Measurements from ENCODE around the gene USP14. TPM values are rescaled to one million over a fixed set of nuclear protein-coding genes. Genes with fewer than 3 reads are reported as not detected.
"Not testable (repeated sequence)": the region's sequence is repeated elsewhere in the genome, so short reads cannot be mapped to it uniquely, and the experiment has no call there.

The USP14 gene
- total and polyA plus RNA-seq, 2 donors (not counting 3 experiments of a cell fraction or from before 2014, with no cell fraction given) = 13.2 to 98.4 TPM

DNA sequence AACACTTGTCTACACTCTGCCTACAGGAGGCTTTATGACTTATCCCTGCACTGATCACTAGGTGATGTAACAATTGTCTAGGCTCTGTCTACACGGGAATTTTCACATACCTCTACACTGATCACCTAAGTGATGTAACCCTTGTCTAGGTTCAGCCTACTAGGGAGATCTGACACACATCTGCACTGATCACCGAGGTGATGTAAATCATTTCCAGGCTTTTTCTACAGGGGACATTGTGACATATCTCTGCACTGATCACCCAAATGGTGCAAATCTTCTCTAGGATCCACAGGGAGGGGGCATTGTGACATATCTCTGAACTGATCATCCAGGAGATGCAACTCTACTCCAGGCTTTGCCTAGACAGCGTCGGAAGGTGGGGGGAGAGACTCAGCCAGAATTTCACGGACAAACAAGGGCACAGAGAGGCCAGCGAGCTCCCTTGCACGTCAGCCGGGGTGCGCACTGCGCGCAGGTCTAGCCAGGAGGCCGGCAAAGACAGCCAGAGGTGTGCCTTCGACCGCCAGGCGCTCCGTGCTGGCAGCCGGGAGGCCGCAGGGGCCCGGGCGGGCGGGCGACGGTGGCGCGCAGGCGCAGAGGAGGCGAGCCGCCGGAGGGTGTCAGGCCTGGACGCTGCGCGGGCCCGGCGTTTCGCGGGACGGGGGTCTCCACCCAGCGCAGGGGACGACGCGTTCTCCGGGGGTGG is 46.9 kb upstream of the USP14 start:
- Histone ChIP-seq H4K20me1 (replicated peaks; ENCODE audit: control insufficient read depth, extremely low read depth, insufficient read depth, low read length) (no peaks in the 10 kb centered on the region), H3K4me2 (ENCODE audit: insufficient read depth, low read length) (peak overlapping the region; percentile 24), H3K4me3 (replicated peaks in 1 of 3; ENCODE audit: insufficient read depth in 1 of 3, low read depth in 1 of 3, low read length in 3 of 3) (peak overlapping the region in 1 of 3 experiments; percentile 24), H3K27me3 (ENCODE audit: control insufficient read depth in 2 of 2, insufficient read depth in 2 of 2, low read length in 2 of 2) (no peaks in the 10 kb centered on the region), H3K27ac (ENCODE audit: insufficient read depth, low read depth, low read length) (no peak overlapping the region), H3K36me3 (ENCODE audit: control insufficient read depth in 2 of 2, extremely low read depth in 1 of 2, insufficient read depth in 2 of 2, low read length in 2 of 2) (no peaks in the 10 kb centered on the region), H3K9me1 (replicated peaks; ENCODE audit: control insufficient read depth, extremely low read depth, insufficient read depth, low read length) (no peaks in the 10 kb centered on the region), H3K79me2 (ENCODE audit: control insufficient read depth, insufficient read depth, low read length) (no peaks in the 10 kb centered on the region), H3K9me3 (replicated peaks; ENCODE audit: control insufficient read depth, insufficient read depth, low read length) (peaks cover 3% of the 10 kb centered on the region), H3K9ac (replicated peaks; ENCODE audit: extremely low read depth, insufficient read depth, low read length) (no peak overlapping the region), H3K4me1 (ENCODE audit: control insufficient read depth, extremely low read depth, insufficient read depth, low read length) (peaks cover 3% of the 10 kb centered on the region), H2AFZ (ENCODE audit: low read depth, low read length) (peak overlapping the region; percentile 97)
- POLR2A ChIA-PET = no interaction called here
- intact Hi-C loops (cut with micrococcal nuclease) (no loop called here), dilution Hi-C loops (cut with MboI; ENCODE audit: extremely low pct_ligation_motif_present, low sequenced_read_pairs) (no loop called here)
- TF ChIP-seq MYC (IDR thresholded peaks at IDR 0.05; ENCODE audit: low read depth, low read length) = no peak
- peak; percentile 51 for TF ChIP-seq MAX (IDR thresholded peaks at IDR 0.05; ENCODE audit: insufficient read depth, insufficient read length)
- DNase-seq (ENCODE audit: low read depth, low spot score) = peak; percentile 64
- BruUV-seq (replicated peaks) = no TSS peak
- peak; percentile 54 for FAIRE-seq
- CTCF ChIA-PET = no interaction called here

DNA sequence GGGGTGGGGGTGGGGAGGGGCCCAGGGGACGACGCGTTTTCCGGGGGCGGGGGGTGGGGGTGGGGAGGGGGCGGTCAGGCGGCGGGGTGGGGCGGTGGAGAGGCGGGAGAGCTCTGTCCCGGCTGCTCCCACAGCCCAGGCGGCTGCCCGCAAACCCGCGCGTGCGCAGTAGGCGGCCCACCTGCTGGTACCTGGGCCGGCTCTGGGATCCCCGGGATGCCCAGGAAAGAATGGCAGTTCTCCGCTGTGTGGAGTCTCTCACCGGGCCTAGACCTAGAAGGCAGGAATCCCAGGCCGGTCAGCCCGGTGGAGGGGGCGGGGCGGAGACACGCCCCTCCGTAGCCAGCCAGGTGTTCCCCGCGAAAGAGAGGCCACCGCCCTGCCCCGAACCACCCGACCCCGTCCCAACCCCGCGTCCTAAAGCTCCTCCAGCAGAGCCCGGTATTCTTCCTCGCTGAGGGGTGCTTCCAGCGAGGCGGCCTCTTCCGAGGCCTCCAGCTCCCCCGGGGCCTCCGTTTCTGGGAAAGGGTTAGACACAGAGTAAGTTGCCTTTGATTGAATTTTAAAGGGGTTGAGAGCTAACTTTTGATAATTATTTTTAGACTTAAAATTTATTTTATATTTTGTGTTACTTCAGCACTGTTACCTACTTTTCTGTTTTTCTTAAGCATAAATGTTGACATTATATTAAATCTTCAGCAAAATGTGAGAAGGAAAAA is 46.2 kb upstream of the USP14 start:
- peak overlapping the region in 1 of 3 experiments; percentile 24 for H3K4me3 ChIP-seq (replicated peaks in 1 of 3; ENCODE audit: insufficient read depth in 1 of 3, low read depth in 1 of 3, low read length in 3 of 3)
- H3K9me3 ChIP-seq (replicated peaks; ENCODE audit: control insufficient read depth, insufficient read depth, low read length); BruUV-seq (replicated peaks); H3K9ac ChIP-seq (replicated peaks; ENCODE audit: extremely low read depth, insufficient read depth, low read length); intact Hi-C loops (cut with micrococcal nuclease); H3K79me2 ChIP-seq (ENCODE audit: control insufficient read depth, insufficient read depth, low read length); H3K9me1 ChIP-seq (replicated peaks; ENCODE audit: control insufficient read depth, extremely low read depth, insufficient read depth, low read length); dilution Hi-C loops (cut with MboI; ENCODE audit: extremely low pct_ligation_motif_present, low sequenced_read_pairs); H3K36me3 ChIP-seq (ENCODE audit: control insufficient read depth in 2 of 2, extremely low read depth in 1 of 2, insufficient read depth in 2 of 2, low read length in 2 of 2); DNase-seq (ENCODE audit: low read depth, low spot score); H3K27me3 ChIP-seq (ENCODE audit: control insufficient read depth in 2 of 2, insufficient read depth in 2 of 2, low read length in 2 of 2); H3K4me2 ChIP-seq (ENCODE audit: insufficient read depth, low read length); H2AFZ ChIP-seq (ENCODE audit: low read depth, low read length); H3K4me1 ChIP-seq (ENCODE audit: control insufficient read depth, extremely low read depth, insufficient read depth, low read length); POLR2A ChIA-PET; H4K20me1 ChIP-seq (replicated peaks; ENCODE audit: control insufficient read depth, extremely low read depth, insufficient read depth, low read length); H3K27ac ChIP-seq (ENCODE audit: insufficient read depth, low read depth, low read length); CTCF ChIA-PET: not testable (repeated sequence)
- FAIRE-seq = peak; percentile 35

GRCh38 chr18:120539-121260 is 37.7 kb upstream of the USP14 start:
- H3K9me1 ChIP-seq (replicated peaks; ENCODE audit: control insufficient read depth, extremely low read depth, insufficient read depth, low read length); BruUV-seq (replicated peaks); H3K9me3 ChIP-seq (replicated peaks; ENCODE audit: control insufficient read depth, insufficient read depth, low read length); H4K20me1 ChIP-seq (replicated peaks; ENCODE audit: control insufficient read depth, extremely low read depth, insufficient read depth, low read length); H3K9ac ChIP-seq (replicated peaks; ENCODE audit: extremely low read depth, insufficient read depth, low read length); H3K4me2 ChIP-seq (ENCODE audit: insufficient read depth, low read length); H3K79me2 ChIP-seq (ENCODE audit: control insufficient read depth, insufficient read depth, low read length); H3K36me3 ChIP-seq (ENCODE audit: control insufficient read depth in 2 of 2, extremely low read depth in 1 of 2, insufficient read depth in 2 of 2, low read length in 2 of 2); CTCF ChIA-PET; dilution Hi-C loops (cut with MboI; ENCODE audit: extremely low pct_ligation_motif_present, low sequenced_read_pairs); intact Hi-C loops (cut with micrococcal nuclease); H3K27ac ChIP-seq (ENCODE audit: insufficient read depth, low read depth, low read length); H2AFZ ChIP-seq (ENCODE audit: low read depth, low read length); H3K4me1 ChIP-seq (ENCODE audit: control insufficient read depth, extremely low read depth, insufficient read depth, low read length); H3K4me3 ChIP-seq (replicated peaks in 1 of 3; ENCODE audit: insufficient read depth in 1 of 3, low read depth in 1 of 3, low read length in 3 of 3); DNase-seq (ENCODE audit: low read depth, low spot score); POLR2A ChIA-PET; FAIRE-seq; H3K27me3 ChIP-seq (ENCODE audit: control insufficient read depth in 2 of 2, insufficient read depth in 2 of 2, low read length in 2 of 2): not testable (repeated sequence)
